Measurements from ENCODE around the gene COL21A1.

DNA sequence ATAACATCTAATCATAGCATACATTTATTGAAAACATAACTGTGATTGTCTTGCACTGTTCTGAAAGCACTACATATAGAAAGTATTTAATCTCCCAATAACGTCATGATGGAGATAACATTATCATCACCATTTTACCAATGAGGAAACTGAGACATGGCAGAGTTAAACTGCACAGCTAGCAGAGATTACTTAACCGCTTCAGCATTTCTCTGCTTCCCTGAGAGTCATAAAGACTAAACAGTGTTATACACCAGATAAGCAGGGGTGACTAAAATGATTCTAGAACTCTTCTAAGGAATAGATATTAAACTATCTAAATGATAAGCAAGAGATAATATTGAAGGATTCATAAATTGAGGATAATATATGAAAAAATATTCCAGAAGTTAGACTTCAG, 188.7 kb downstream of the COL21A1 start:
- TF ChIP-seq, protein P1, sequence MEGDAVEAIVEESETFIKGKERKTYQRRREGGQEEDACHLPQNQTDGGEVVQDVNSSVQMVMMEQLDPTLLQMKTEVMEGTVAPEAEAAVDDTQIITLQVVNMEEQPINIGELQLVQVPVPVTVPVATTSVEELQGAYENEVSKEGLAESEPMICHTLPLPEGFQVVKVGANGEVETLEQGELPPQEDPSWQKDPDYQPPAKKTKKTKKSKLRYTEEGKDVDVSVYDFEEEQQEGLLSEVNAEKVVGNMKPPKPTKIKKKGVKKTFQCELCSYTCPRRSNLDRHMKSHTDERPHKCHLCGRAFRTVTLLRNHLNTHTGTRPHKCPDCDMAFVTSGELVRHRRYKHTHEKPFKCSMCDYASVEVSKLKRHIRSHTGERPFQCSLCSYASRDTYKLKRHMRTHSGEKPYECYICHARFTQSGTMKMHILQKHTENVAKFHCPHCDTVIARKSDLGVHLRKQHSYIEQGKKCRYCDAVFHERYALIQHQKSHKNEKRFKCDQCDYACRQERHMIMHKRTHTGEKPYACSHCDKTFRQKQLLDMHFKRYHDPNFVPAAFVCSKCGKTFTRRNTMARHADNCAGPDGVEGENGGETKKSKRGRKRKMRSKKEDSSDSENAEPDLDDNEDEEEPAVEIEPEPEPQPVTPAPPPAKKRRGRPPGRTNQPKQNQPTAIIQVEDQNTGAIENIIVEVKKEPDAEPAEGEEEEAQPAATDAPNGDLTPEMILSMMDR (conservative IDR thresholded peaks at IDR 0.05; ENCODE audit: low read length): no peak
- TF ChIP-seq EZH2phosphoT487 (IDR thresholded peaks at IDR 0.05; ENCODE audit: borderline replicate concordance, low read depth, low read length): no peak
